ENCODE measurements around the gene UBE2K. TPM values are rescaled to one million over a fixed set of nuclear protein-coding genes. Genes with fewer than 3 reads are reported as not detected.
"Not testable (repeated sequence)": the region's sequence is repeated elsewhere in the genome, so short reads cannot be mapped to it uniquely, and the experiment has no call there.

The UBE2K gene
- total and polyA plus RNA-seq, 2 donors from 2014 or later: 56.7 to 59.6 TPM

GRCh38 chr4:39718366-39719323, 20.7 kb downstream of the UBE2K start:
- no peaks in the 10 kb centered on the region for H3K36me3 ChIP-seq (ENCODE audit: control insufficient read depth in 2 of 3, insufficient read depth in 3 of 3, low read length in 3 of 3)
- H3K27me3 ChIP-seq (ENCODE audit: control insufficient read depth, insufficient read depth, low read length): no peaks in the 10 kb centered on the region
- TF ChIP-seq, protein P1, sequence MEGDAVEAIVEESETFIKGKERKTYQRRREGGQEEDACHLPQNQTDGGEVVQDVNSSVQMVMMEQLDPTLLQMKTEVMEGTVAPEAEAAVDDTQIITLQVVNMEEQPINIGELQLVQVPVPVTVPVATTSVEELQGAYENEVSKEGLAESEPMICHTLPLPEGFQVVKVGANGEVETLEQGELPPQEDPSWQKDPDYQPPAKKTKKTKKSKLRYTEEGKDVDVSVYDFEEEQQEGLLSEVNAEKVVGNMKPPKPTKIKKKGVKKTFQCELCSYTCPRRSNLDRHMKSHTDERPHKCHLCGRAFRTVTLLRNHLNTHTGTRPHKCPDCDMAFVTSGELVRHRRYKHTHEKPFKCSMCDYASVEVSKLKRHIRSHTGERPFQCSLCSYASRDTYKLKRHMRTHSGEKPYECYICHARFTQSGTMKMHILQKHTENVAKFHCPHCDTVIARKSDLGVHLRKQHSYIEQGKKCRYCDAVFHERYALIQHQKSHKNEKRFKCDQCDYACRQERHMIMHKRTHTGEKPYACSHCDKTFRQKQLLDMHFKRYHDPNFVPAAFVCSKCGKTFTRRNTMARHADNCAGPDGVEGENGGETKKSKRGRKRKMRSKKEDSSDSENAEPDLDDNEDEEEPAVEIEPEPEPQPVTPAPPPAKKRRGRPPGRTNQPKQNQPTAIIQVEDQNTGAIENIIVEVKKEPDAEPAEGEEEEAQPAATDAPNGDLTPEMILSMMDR (IDR thresholded peaks at IDR 0.05; ENCODE audit: borderline replicate concordance, extremely low read depth, insufficient read depth): no peak
- H3K27ac ChIP-seq (ENCODE audit: low read depth in 2 of 2, low read length in 2 of 2): no peak overlapping the region
- H3K9me3 ChIP-seq (ENCODE audit: control insufficient read depth in 2 of 3, insufficient read depth in 1 of 3, low read length in 3 of 3): no peaks in the 10 kb centered on the region
- FAIRE-seq (no peak), DNase-seq (no peak)
- H3K9ac ChIP-seq (ENCODE audit: low read length in 3 of 3): no peak overlapping the region
- intact Hi-C loops (cut with DNase I): no loop called here
- H3K4me1 ChIP-seq (ENCODE audit: control insufficient read depth in 2 of 3, insufficient read depth in 2 of 3, low read depth in 1 of 3, low read length in 3 of 3): peaks cover 0 to 2% (median 0%) of the 10 kb centered on the region in 3 donors
- H3K4me3 ChIP-seq (ENCODE audit: low read length in 3 of 3): no peak overlapping the region

GRCh38 chr4:39719804-39720580, 22.1 kb downstream of the UBE2K start:
- intact Hi-C loops (cut with DNase I): no loop called here
- H3K27me3 ChIP-seq (ENCODE audit: control insufficient read depth, insufficient read depth, low read length): no peaks in the 10 kb centered on the region
- no peak overlapping the region for H3K4me3 ChIP-seq (ENCODE audit: low read length in 3 of 3)
- no peaks in the 10 kb centered on the region for H3K9me3 ChIP-seq (ENCODE audit: control insufficient read depth in 2 of 3, insufficient read depth in 1 of 3, low read length in 3 of 3)
- DNase-seq (no peak), FAIRE-seq (no peak)
- no peak overlapping the region for H3K9ac ChIP-seq (ENCODE audit: low read length in 3 of 3)
- TF ChIP-seq, protein P1 (IDR thresholded peaks at IDR 0.05; ENCODE audit: borderline replicate concordance, extremely low read depth, insufficient read depth): no peak
- no peak overlapping the region for H3K27ac ChIP-seq (ENCODE audit: low read depth in 2 of 2, low read length in 2 of 2)
- H3K36me3 ChIP-seq (ENCODE audit: control insufficient read depth in 2 of 3, insufficient read depth in 3 of 3, low read length in 3 of 3): no peaks in the 10 kb centered on the region
- no peaks in the 10 kb centered on the region for H3K4me1 ChIP-seq (ENCODE audit: control insufficient read depth in 2 of 3, insufficient read depth in 2 of 3, low read depth in 1 of 3, low read length in 3 of 3)

DNA sequence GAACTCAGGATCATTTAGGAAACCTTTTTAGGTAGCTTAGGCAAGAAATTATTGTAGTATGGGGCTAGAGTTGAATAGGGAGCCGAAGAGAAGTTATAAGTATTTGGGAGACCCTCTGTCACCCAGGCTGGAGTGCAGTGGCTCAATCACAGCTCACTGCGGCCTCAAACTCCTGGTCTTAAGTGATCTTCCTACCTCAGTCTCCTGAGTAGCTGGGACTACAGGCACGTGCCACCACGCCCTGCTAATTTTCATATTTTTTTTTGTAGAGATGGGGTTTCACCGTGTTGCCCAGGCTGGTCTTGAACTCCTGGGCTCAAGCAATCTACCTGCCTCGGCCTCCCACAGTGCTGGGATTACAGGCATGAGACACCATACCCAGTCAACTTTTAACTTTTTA, 23.3 kb downstream of the UBE2K start:
- H3K27ac ChIP-seq (ENCODE audit: low read depth in 2 of 2, low read length in 2 of 2); DNase-seq; H3K27me3 ChIP-seq (ENCODE audit: control insufficient read depth, insufficient read depth, low read length); H3K9ac ChIP-seq (ENCODE audit: low read length in 3 of 3); intact Hi-C loops (cut with DNase I); H3K4me3 ChIP-seq (ENCODE audit: low read length in 3 of 3); H3K9me3 ChIP-seq (ENCODE audit: control insufficient read depth in 2 of 3, insufficient read depth in 1 of 3, low read length in 3 of 3); FAIRE-seq; H3K4me1 ChIP-seq (ENCODE audit: control insufficient read depth in 2 of 3, insufficient read depth in 2 of 3, low read depth in 1 of 3, low read length in 3 of 3); H3K36me3 ChIP-seq (ENCODE audit: control insufficient read depth in 2 of 3, insufficient read depth in 3 of 3, low read length in 3 of 3): not testable (repeated sequence)

DNA sequence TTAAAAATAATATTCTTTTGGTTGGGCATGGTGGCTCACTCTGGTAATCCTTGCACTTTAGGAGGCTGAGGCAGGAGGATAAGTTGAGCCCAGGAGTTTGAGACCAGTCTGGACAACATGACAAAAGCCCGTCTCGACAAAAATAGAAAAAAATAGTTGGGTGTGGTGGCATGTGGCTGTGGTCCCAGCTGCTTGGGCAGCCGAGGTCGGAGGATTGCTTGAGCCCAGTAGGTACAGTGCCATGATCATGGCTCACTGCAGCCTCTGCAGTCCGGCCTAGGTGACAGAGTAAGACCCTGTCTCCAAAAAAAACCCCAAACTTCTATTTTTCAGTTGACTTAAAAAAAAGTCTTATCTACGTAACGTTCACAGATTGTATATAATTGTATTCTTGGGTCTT, 23.9 kb downstream of the UBE2K start:
- no peaks in the 10 kb centered on the region for H3K4me1 ChIP-seq (ENCODE audit: control insufficient read depth in 2 of 3, insufficient read depth in 2 of 3, low read depth in 1 of 3, low read length in 3 of 3)
- no peaks in the 10 kb centered on the region for H3K36me3 ChIP-seq (ENCODE audit: control insufficient read depth in 2 of 3, insufficient read depth in 3 of 3, low read length in 3 of 3)
- TF ChIP-seq, protein P1 (IDR thresholded peaks at IDR 0.05; ENCODE audit: borderline replicate concordance, extremely low read depth, insufficient read depth): no peak
- no peak overlapping the region for H3K9ac ChIP-seq (ENCODE audit: low read length in 3 of 3)
- H3K4me3 ChIP-seq (ENCODE audit: low read length in 3 of 3): no peak overlapping the region
- H3K9me3 ChIP-seq (ENCODE audit: control insufficient read depth in 2 of 3, insufficient read depth in 1 of 3, low read length in 3 of 3): no peaks in the 10 kb centered on the region
- FAIRE-seq (no peak), DNase-seq (no peak)
- no peaks in the 10 kb centered on the region for H3K27me3 ChIP-seq (ENCODE audit: control insufficient read depth, insufficient read depth, low read length)
- no peak overlapping the region for H3K27ac ChIP-seq (ENCODE audit: low read depth in 2 of 2, low read length in 2 of 2)
- intact Hi-C loops (cut with DNase I): no loop called here

All from kidney (tissue), 14 donors.